PC-9 (cell line): Measurements from ENCODE around the gene EID3. TPM values are rescaled to one million over a fixed set of nuclear protein-coding genes. Genes with fewer than 3 reads are reported as not detected.
A peak's percentile ranks its signal among the peaks of the same experiment; 100 is the strongest.

Source experiments
- BruUV-seq: library from RNA; stranded (reverse); fragments of 400-500 nt; replicated peaks from 2 replicates; lab custom pipeline; 2021; lab: Mats Ljungman, UMichigan
- CTCF ChIA-PET: fragments of 300-600 bp; sonication (Branson Sonifier 250); formaldehyde crosslinking; loops from one replicate; lab custom pipeline; 2022; ENCODE audit warnings: antibody characterized with exemption; lab: Charles Lee
- POLR2A ChIA-PET: fragments of 300-600 bp; sonication (Branson Sonifier 250); formaldehyde crosslinking; loops from one replicate; lab custom pipeline; 2022; ENCODE audit warnings: antibody characterized with exemption; ENCODE audit not compliant: unreplicated experiment; lab: Charles Lee
- DNase-seq, 2 experiments: peaks; one replicate each; pipeline versions ENCODE4 v3.0.0 to v3.0.0-alpha.2; 2015 to 2022; ENCODE audit warnings: mixed read lengths in 1 of 2
- H2AFZ ChIP-seq: fragments of 200-600 bp; sonication (generic); 2 replicates; pipeline ENCODE4 v1.8.1; 2017; ENCODE audit warnings: antibody characterized with exemption
- H3F3A ChIP-seq: fragments of 200-600 bp; sonication (generic); 2 replicates; pipeline ENCODE4 v1.8.1; 2017; ENCODE audit warnings: antibody characterized with exemption, mild to moderate bottlenecking, low read depth; ENCODE audit not compliant: insufficient read depth
- H3K27ac ChIP-seq: fragments of 200-600 bp; sonication (generic); 2 replicates; pipeline ENCODE4 v1.6.1; 2016; ENCODE audit warnings: mixed run types
- H3K27me3 ChIP-seq: fragments of 200-600 bp; sonication (generic); 2 replicates; pipeline ENCODE4 v1.6.1; 2016; ENCODE audit warnings: low read depth, mixed run types; ENCODE audit not compliant: insufficient read depth
- H3K36me3 ChIP-seq: fragments of 200-600 bp; sonication (generic); 2 replicates; pipeline ENCODE4 v1.6.1; 2016; ENCODE audit warnings: low read depth, mixed run types
- H3K4me1 ChIP-seq: fragments of 200-600 bp; sonication (generic); replicated peaks from 2 replicates; pipeline ENCODE4 v1.6.1; 2016; ENCODE audit warnings: mixed run types; ENCODE audit not compliant: insufficient read depth
- H3K4me2 ChIP-seq: fragments of 200-600 bp; sonication (generic); 2 replicates; pipeline ENCODE4 v1.6.1; 2017; ENCODE audit warnings: mixed run types
- H3K4me3 ChIP-seq: fragments of 200-600 bp; sonication (generic); 2 replicates; pipeline ENCODE4 v1.6.1; 2016; ENCODE audit warnings: mixed run types
- H3K79me2 ChIP-seq: fragments of 200-600 bp; sonication (generic); 2 replicates; pipeline ENCODE4 v1.6.1; 2017; ENCODE audit warnings: low read depth, mixed run types
- H3K9me2 ChIP-seq: fragments of 200-600 bp; sonication (generic); 2 replicates; pipeline ENCODE4 v1.8.1; 2017; ENCODE audit warnings: mild to moderate bottlenecking; ENCODE audit not compliant: insufficient read depth
- H3K9me3 ChIP-seq: fragments of 200-600 bp; sonication (generic); 2 replicates; pipeline ENCODE4 v1.8.1; 2016; ENCODE audit warnings: low read depth; ENCODE audit not compliant: insufficient read depth
- H4K20me1 ChIP-seq: fragments of 200-600 bp; sonication (generic); 2 replicates; pipeline ENCODE4 v1.8.1; 2017; ENCODE audit not compliant: insufficient read depth
- CTCF ChIP-seq: fragments of 200-600 bp; sonication (generic); conservative IDR thresholded peaks from 2 replicates; pipeline ENCODE4 v1.6.1; 2017; ENCODE audit warnings: mixed run types, antibody characterized with exemption, mild to moderate bottlenecking, moderate library complexity
- EZH2 ChIP-seq: fragments of 200-600 bp; sonication (generic); IDR thresholded peaks from 2 replicates; pipeline ENCODE4 v1.8.0; 2017; ENCODE audit warnings: antibody characterized with exemption, low read depth
- intact Hi-C: fragments of 100-400 bp; cut with micrococcal nuclease; formaldehyde crosslinking; loops from one replicate; pipeline ENCODE4 v1.10.0; 2022; ENCODE audit not compliant: unreplicated experiment
- total RNA-seq: library from RNA; stranded (reverse); gene quantifications from 2 replicates; pipeline ENCODE4 v1.2.3, GENCODE V29; 2021

EID3 gene
- total RNA-seq, 1 experiment from 2014 or later, result 42.4 TPM

GRCh38 chr12:104288635-104289274 lies 14.8 kb upstream of the EID3 start:
- H3K36me3 ChIP-seq, result peaks cover 60% of the 10 kb centered on the region
- H3K4me3 ChIP-seq, result peak overlapping the region; percentile 96
- H3F3A ChIP-seq, result peaks cover 95% of the 10 kb centered on the region
- no peaks in the 10 kb centered on the region for H3K9me3 ChIP-seq
- peak overlapping the region; percentile 97 for H3K4me2 ChIP-seq
- peak overlapping the region; percentile 99 for H3K27ac ChIP-seq
- H3K27me3 ChIP-seq, result no peaks in the 10 kb centered on the region
- CTCF ChIA-PET, result interaction anchor here (0.6 kb wide), 1 partner anchor 791 kb away, joined by 3 read pairs; no protein-coding TSS in a partner anchor
- DNase-seq, result peak in 1 of 2 experiments; percentile 82
- POLR2A ChIA-PET, result interaction anchor here (0.6 to 2.9 kb wide), 5 partner anchors 8 to 69 kb away, joined by 3 to 94 read pairs (median 6); no protein-coding TSS in a partner anchor
- H4K20me1 ChIP-seq, result peaks cover 64% of the 10 kb centered on the region
- peaks cover 29% of the 10 kb centered on the region for H3K4me1 ChIP-seq
- H3K79me2 ChIP-seq, result peaks cover 91% of the 10 kb centered on the region
- no TSS peak for BruUV-seq
- TF ChIP-seq CTCF, result no peak
- no peaks in the 10 kb centered on the region for H3K9me2 ChIP-seq
- H2AFZ ChIP-seq, result no peak overlapping the region
- intact Hi-C loops, result loop anchor here (5.0 kb wide), 1 partner anchor 166 kb away; no protein-coding TSS in a partner anchor

GRCh38 chr12:104290320-104290719 lies 13.2 kb upstream of the EID3 start:
- no peaks in the 10 kb centered on the region for H3K9me2 ChIP-seq
- ChIA-PET CTCF (no interaction called here), POLR2A (interaction anchor here (0.6 to 2.0 kb wide), 7 partner anchors 9 to 181 kb away, joined by 3 to 41 read pairs (median 6); partner anchors contain the start of gene EID3)
- peaks cover 18% of the 10 kb centered on the region for H3K4me1 ChIP-seq
- BruUV-seq, result no TSS peak
- H3K27ac ChIP-seq, result peak overlapping the region; percentile 99
- H3K4me3 ChIP-seq, result peak overlapping the region; percentile 96
- H3K36me3 ChIP-seq, result peaks cover 72% of the 10 kb centered on the region
- peaks cover 90% of the 10 kb centered on the region for H3K79me2 ChIP-seq
- H3K4me2 ChIP-seq, result peak overlapping the region; percentile 97
- no peak overlapping the region for H2AFZ ChIP-seq
- peaks cover 94% of the 10 kb centered on the region for H3F3A ChIP-seq
- H3K9me3 ChIP-seq, result no peaks in the 10 kb centered on the region
- intact Hi-C loops, result no loop called here
- H3K27me3 ChIP-seq, result no peaks in the 10 kb centered on the region
- peaks cover 78% of the 10 kb centered on the region for H4K20me1 ChIP-seq
- TF ChIP-seq CTCF (no peak), EZH2 (no peak)
- DNase-seq, result peak in 1 of 2 experiments; percentile 43

- no TSS peak for BruUV-seq
- CTCF ChIA-PET, result interaction anchor here (0.6 kb wide), 1 partner anchor 14 kb away, joined by 7 read pairs; no protein-coding TSS in a partner anchor
Measured at GRCh38 chr12:104290855-104291254, 12.7 kb upstream of the EID3 start.

More at GRCh38 chr12:104290855-104291254, 12.7 kb upstream of the EID3 start:
- peak overlapping the region; percentile 96 for H3K4me3 ChIP-seq
- intact Hi-C loops, result no loop called here
- TF ChIP-seq EZH2, result no peak
- no peak for TF ChIP-seq CTCF
- H3K27ac ChIP-seq, result peak overlapping the region; percentile 99
- peaks cover 83% of the 10 kb centered on the region for H4K20me1 ChIP-seq
- peak overlapping the region; percentile 97 for H3K4me2 ChIP-seq
- no peaks in the 10 kb centered on the region for H3K9me3 ChIP-seq
- peaks cover 90% of the 10 kb centered on the region for H3K79me2 ChIP-seq
- H2AFZ ChIP-seq, result no peak overlapping the region
- no peaks in the 10 kb centered on the region for H3K9me2 ChIP-seq
- POLR2A ChIA-PET, result interaction anchor here (0.6 to 2.0 kb wide), 9 partner anchors 10 to 182 kb away, joined by 3 to 41 read pairs (median 6); partner anchors contain the start of gene EID3
- peaks cover 18% of the 10 kb centered on the region for H3K4me1 ChIP-seq
- peaks cover 77% of the 10 kb centered on the region for H3K36me3 ChIP-seq
- H3F3A ChIP-seq, result peaks cover 94% of the 10 kb centered on the region
- no peaks in the 10 kb centered on the region for H3K27me3 ChIP-seq
- DNase-seq, result peak in 1 of 2 experiments; percentile 31
